GM12801 (cell line): ENCODE data around the gene TMPRSS4.

Experiments used
- TF ChIP-seq, protein P1 (sequence below): IDR thresholded peaks from one replicate; pipeline ENCODE4 v1.5.1; 2011; ENCODE audit warnings: control low read depth; ENCODE audit not compliant: insufficient read length; ENCODE audit errors: extremely low read depth

The TMPRSS4 gene

DNA sequence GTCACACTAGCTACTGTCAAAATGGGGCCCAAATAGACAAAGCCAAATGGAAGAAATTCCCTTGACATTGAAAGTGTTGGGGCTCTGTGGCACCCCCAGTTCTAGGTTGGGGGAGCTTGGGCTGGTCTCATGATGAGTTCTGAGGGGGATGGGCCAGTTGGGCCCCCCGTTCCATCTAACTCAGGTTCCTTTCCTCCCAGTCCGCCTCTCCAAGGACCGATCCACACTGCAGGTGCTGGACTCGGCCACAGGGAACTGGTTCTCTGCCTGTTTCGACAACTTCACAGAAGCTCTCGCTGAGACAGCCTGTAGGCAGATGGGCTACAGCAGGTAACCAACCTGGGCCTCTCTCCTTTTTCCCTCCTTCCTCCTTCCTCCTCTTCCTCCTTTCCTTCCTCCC is 27.6 kb downstream of the TMPRSS4 start:
- TF ChIP-seq, protein P1, sequence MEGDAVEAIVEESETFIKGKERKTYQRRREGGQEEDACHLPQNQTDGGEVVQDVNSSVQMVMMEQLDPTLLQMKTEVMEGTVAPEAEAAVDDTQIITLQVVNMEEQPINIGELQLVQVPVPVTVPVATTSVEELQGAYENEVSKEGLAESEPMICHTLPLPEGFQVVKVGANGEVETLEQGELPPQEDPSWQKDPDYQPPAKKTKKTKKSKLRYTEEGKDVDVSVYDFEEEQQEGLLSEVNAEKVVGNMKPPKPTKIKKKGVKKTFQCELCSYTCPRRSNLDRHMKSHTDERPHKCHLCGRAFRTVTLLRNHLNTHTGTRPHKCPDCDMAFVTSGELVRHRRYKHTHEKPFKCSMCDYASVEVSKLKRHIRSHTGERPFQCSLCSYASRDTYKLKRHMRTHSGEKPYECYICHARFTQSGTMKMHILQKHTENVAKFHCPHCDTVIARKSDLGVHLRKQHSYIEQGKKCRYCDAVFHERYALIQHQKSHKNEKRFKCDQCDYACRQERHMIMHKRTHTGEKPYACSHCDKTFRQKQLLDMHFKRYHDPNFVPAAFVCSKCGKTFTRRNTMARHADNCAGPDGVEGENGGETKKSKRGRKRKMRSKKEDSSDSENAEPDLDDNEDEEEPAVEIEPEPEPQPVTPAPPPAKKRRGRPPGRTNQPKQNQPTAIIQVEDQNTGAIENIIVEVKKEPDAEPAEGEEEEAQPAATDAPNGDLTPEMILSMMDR: no peak

DNA sequence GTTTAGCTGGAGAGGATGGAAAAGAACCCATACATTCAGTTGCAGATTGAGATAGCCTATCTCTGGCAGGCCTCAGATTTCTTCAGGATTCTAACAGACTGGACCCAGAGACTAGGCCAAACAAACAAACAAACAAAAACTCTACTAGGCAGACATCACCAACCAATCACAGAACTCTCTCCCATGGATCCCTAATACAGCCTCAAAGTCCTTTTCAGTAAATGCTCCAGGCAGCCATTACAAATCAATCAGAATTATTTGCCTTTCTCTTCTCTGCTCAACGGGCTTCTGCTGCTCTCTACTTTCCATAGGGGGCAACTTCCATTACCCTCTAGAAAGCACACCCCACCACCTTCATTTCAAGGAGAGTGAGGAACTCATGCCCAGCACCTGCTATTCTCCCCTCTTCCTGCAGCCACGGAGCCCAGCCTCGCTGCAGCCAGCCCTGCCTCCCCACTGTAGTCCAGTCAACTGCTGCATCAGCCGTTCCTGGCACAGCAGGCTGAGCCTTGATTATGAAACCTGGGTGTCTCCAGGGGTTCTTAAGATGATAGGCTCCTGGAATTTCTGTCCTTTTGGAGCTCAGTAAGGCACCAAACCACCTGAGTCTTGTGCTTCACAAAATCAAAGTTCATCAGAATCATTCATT is 28.9 kb downstream of the TMPRSS4 start:
- TF ChIP-seq, protein P1: no peak

DNA sequence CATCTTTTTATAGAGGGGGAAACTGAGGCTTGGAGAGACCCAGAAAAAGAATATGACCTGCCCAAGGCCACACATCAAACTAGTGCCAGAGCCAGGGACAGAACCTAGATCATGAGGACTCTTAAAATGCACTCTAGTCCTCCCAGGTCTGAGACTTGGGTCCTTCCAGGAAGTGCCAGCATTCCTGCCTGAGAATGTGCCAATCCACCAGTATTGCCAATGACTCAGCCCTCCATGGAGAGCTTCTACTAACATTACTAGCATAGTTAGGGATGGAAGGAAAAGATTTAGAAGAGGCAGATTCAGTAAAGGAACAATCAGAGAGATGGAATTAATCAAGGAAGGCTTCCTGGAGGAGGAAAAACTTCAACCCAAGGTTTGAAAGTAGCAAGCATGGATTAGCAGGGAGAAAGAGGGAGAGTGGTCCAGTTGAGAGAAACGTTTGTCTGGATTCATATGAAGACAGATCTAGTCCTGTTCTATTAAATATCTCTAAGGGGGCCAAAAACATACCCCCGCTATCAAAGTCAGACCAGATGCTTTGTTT is 30.0 kb downstream of the TMPRSS4 start:
- TF ChIP-seq, protein P1: no peak

DNA sequence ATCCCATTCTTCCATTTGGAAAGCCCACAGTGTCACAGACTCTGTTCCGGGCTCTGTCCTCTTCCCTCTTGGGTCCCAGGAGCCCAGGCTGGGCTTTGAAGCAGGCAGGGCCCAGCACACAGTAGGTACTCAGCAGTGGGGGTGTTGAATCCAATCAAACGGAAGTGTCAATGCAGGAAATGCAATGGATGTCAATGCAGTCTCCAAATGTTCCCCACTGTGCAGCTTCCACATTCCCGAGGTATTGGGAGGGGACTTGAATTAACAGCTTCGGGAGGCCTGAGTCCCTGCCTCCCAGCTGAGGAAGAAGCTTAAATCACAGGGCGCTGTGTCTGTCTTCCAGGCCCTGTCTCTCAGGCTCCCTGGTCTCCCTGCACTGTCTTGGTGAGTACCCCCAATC is 31.6 kb downstream of the TMPRSS4 start:
- TF ChIP-seq, protein P1: no peak

DNA sequence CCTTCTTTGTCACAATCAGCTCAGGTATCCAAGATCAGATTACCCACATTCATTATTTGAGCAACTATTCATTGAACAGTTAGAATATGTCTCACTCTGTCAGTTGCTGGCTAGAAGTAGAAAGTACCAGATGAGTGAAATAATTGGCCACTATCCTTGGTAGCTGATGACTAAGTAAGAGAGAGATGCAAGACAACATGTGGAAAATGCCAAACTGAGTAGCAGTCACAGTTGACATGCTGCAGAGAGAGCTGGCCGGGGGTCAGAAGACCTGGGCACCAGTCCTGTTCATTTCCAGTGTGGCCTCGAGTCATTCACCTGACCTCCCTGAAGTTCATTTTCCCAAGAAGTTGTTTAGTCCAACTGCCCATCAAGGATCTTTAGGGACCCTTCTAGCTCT is 32.4 kb downstream of the TMPRSS4 start:
- TF ChIP-seq, protein P1: no peak

DNA sequence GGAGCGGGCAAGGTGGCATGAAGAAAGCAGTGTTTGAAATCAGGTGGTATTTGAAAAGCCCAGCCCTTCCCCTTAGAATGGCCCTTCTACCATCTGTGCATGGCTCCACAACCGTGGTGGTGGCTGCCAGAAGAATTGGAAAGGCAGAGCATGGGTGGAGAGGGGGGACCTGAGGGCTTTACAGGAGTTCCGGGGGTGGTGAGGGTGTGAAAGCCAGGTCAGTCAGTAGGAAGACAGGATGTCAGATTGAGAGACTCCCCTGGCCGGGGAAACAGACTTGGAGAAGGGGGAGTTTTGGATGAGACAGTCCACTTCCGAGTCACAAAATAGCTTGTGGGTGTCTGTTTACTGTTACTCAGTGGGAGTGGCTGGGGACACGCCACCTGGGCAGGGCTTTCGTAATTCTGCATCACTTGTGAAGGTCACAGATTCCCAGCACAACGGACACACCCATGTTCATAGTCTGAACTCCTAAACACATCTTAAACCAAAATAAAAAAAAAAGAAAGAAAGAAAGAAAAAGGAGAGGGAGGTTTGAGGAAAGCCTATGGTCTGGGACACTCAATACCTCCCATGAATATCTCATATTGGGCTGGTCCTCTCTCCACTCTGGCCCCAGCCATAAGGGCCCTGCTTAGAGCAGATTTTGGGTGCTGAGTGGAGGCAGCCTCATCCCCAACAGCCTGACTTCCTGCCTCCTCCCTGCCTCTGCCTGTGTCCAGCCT is 34.3 kb downstream of the TMPRSS4 start:
- TF ChIP-seq, protein P1: no peak

DNA sequence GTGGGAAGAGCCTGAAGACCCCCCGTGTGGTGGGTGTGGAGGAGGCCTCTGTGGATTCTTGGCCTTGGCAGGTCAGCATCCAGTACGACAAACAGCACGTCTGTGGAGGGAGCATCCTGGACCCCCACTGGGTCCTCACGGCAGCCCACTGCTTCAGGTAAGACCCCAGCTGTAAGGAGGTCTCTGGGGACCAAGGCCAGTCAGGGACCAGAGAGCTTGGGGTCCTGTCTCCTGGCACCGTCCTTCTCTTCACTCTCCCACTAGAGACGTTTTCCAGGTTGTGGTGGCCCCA is 34.8 kb downstream of the TMPRSS4 start:
- TF ChIP-seq, protein P1: no peak
